Measurements from ENCODE around the gene RAX2. TPM values are rescaled to one million over a fixed set of nuclear protein-coding genes. Genes with fewer than 3 reads are reported as not detected.

The RAX2 gene
- total RNA-seq, 2 experiments from 2014 or later = not detected

DNA sequence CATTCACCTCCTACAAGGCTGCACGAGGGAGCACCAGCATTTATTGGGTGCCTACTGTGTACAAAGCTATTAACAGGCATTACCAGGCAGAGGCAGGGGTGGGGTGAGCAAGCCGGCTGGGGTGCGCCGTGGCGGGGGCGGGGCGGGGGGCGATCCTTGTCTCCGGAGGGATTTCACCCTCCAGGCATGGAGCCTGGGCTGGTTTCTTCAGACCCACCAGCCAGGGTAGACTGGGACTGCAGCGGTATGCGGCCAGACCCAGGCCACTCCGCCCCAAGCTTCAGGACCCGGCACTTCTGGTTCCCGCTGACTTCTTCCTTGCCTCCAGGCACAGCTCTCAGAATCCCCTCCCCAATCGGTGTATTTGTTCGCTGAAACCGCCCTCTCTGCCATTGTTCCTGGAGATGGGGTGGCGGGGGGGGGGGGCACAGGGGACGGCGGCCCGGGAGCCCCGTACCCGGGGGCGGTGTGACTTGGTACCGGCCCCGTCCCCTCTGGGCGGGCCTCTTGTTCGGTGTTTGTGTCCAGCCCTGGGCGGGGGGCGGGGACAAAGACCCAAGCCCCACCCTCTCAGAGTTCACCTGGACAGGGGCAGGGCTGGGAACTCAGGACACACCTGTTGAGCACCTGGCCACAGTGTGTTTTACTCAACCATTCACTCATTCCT is 49.5 kb downstream of the RAX2 start:
- POLR2A ChIA-PET = interaction anchor here (0.8 kb wide), 1 partner anchor 17 kb away, joined by 3 read pairs; no protein-coding TSS in a partner anchor
- no peak overlapping the region for H3K27ac Mint-ChIP-seq

DNA sequence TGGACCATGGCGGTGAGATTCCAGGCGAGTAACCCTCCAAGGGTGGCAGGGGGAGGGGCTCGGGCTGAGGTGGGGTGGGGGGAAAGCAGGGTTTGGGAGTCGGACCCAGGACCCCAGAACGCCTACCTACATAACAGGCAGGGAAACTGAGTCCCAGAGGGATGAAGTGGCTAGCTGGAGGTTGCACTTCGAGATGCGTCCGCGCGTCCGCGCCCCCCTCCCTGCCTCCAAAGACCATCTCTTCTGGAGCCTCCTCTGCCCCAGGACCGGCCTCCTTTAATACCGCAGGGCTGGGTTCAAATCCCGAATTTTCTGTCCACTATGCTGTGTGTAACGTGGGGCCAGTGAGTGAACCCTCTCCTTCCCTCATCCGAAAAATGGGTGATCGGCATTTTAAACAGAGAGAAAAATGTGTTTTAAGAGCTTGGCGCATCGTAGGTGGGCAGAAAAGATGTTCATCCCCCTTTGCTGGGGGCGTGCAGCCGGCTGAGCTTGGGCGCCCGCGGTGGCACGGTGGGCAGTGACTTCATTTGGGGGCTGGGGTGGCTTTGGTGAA is 50.1 kb downstream of the RAX2 start:
- Mint-ChIP-seq H3K27ac (no peak overlapping the region), H3K36me3 (ENCODE audit: low read depth) (no peaks in the 10 kb centered on the region), H3K27me3 (peaks cover 21% of the 10 kb centered on the region), H3K4me1 (peaks cover 3% of the 10 kb centered on the region), H3K4me3 (no peak overlapping the region), H3K9me3 (no peaks in the 10 kb centered on the region)
- POLR2A ChIA-PET = interaction anchor here (0.8 to 1.6 kb wide), 2 partner anchors 14 to 17 kb away, joined by 3 read pairs; partner anchors contain the start of gene TJP3
- no peak for DNase-seq
- CTCF ChIA-PET = interaction anchor here (0.9 to 2.0 kb wide), 2 partner anchors 100 to 418 kb away, joined by 4 to 6 read pairs; no protein-coding TSS in a partner anchor

More for the DNA sequence above, 49.5 kb downstream of the RAX2 start:
- Mint-ChIP-seq H3K9me3 (no peaks in the 10 kb centered on the region), H3K4me3 (no peak overlapping the region), H3K36me3 (ENCODE audit: low read depth) (no peaks in the 10 kb centered on the region), H3K4me1 (peaks cover 3% of the 10 kb centered on the region), H3K27me3 (peaks cover 21% of the 10 kb centered on the region)
- no peak for DNase-seq
- CTCF ChIA-PET = interaction anchor here (2.0 kb wide), 1 partner anchor 100 kb away, joined by 6 read pairs; no protein-coding TSS in a partner anchor

DNA sequence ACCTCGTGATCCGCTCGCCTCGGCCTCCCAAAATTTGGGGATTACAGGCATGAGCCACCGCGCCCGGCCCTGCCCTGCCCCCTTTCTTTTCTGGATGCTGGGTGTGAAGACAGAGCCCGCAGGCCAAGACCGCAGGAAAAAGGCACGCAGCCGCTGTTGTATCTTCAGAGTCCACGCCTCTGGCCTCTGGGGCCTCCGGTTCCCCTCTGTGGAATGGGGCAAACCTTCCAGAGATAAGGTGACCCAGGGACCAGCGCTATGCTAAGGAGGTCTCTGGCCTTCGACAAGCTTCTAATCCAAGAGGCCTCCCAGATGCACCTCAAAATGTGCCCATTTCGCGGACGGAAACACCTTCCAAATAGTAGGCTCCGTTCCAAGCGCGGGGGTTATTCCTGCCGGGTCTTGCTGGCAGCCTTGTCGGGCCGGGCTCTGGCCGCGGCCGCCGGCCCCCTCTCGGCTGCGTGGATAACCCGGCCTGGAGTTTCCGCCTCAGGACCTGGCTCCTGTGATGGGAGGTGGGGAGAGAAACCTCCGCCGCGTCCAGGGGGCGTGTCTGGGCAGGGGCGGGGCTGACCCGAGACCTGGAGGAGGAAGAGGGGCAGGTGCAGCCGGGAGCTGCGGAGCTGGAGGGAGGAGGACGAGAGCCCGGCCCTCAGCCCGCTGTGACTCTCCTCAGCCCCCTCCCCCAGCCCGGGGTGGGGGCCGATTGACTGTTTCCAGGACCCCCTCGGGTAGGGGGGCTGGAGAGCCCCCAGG is 50.7 kb downstream of the RAX2 start:
- H3K27ac Mint-ChIP-seq = no peak overlapping the region
- H3K4me3 Mint-ChIP-seq = peak overlapping the region; percentile 35
- DNase-seq = peak; percentile 84
- H3K9me3 Mint-ChIP-seq = no peaks in the 10 kb centered on the region
- peaks cover 21% of the 10 kb centered on the region for H3K27me3 Mint-ChIP-seq
- CTCF ChIA-PET = interaction anchor here (0.7 to 2.0 kb wide), 4 partner anchors 34 to 419 kb away, joined by 3 to 6 read pairs (median 4); no protein-coding TSS in a partner anchor
- POLR2A ChIA-PET = interaction anchor here (1.6 to 1.7 kb wide), 2 partner anchors 13 to 31 kb away, joined by 3 read pairs; partner anchors contain the start of gene TJP3
- H3K4me1 Mint-ChIP-seq = peaks cover 3% of the 10 kb centered on the region
- H3K36me3 Mint-ChIP-seq (ENCODE audit: low read depth) = no peaks in the 10 kb centered on the region

GRCh38 chr19:3720349-3720917 is 51.6 kb downstream of the RAX2 start:
- peaks cover 3% of the 10 kb centered on the region for H3K4me1 Mint-ChIP-seq
- H3K27ac Mint-ChIP-seq = no peak overlapping the region
- no peak for DNase-seq
- no peaks in the 10 kb centered on the region for H3K36me3 Mint-ChIP-seq (ENCODE audit: low read depth)
- peaks cover 21% of the 10 kb centered on the region for H3K27me3 Mint-ChIP-seq
- CTCF ChIA-PET = interaction anchor here (0.7 to 2.0 kb wide), 4 partner anchors 13 to 130 kb away, joined by 3 to 6 read pairs (median 3); no protein-coding TSS in a partner anchor
- POLR2A ChIA-PET = interaction anchor here (1.6 to 1.7 kb wide), 2 partner anchors 12 to 30 kb away, joined by 3 read pairs; partner anchors contain the start of gene TJP3
- H3K9me3 Mint-ChIP-seq = no peaks in the 10 kb centered on the region
- no peak overlapping the region for H3K4me3 Mint-ChIP-seq

DNA sequence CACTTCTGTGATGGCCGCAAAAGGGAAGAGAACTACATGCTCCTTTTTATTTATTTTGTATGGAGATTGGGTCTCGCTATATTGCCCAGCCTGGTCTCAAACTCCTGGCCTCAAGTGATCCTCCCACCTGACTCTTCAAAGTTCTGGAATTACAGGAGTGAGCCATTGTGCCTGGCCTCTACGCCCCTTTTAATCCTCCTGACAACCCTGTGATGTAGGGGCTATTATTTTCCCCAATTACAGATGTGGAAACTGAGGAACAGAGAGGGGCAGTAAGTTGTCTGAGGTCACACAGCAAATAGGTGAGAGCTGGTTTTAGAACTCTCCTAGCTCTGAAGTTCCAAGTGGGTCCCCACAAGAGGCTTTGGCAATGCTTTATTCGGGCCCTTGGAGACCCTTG is 52.2 kb downstream of the RAX2 start:
- POLR2A ChIA-PET = interaction anchor here (1.7 kb wide), 1 partner anchor 30 kb away, joined by 3 read pairs; no protein-coding TSS in a partner anchor
- H3K36me3 Mint-ChIP-seq (ENCODE audit: low read depth) = no peaks in the 10 kb centered on the region
- H3K27me3 Mint-ChIP-seq = peaks cover 21% of the 10 kb centered on the region
- no peaks in the 10 kb centered on the region for H3K9me3 Mint-ChIP-seq
- CTCF ChIA-PET = interaction anchor here (0.5 to 1.4 kb wide), 2 partner anchors 14 to 802 kb away, joined by 3 read pairs; no protein-coding TSS in a partner anchor
- H3K4me1 Mint-ChIP-seq = peaks cover 3% of the 10 kb centered on the region
- H3K4me3 Mint-ChIP-seq = no peak overlapping the region
- no peak overlapping the region for H3K27ac Mint-ChIP-seq
- no peak for DNase-seq

Other genes starting within 250 kb of the RAX2 start
- 1 to 10 TPM; 4.3 to 6.6 TPM for gene TEKTIP1, start 233.1 kb downstream of the RAX2 start, total RNA-seq
- 10 to 100 TPM; 51.4 to 55.1 TPM for gene MFSD12, start 214.6 kb downstream of the RAX2 start, total RNA-seq
- 10 to 100 TPM; 52.9 to 53.4 TPM for gene HMG20B, start 199.3 kb downstream of the RAX2 start, total RNA-seq
- under 1 TPM; 0.15 to 0.20 TPM for gene GIPC3, start 186.8 kb downstream of the RAX2 start, total RNA-seq
- under 1 TPM; 0.20 to 0.23 TPM for gene TBXA2R, start 165.4 kb downstream of the RAX2 start, total RNA-seq
- gene CACTIN, start 145.4 kb downstream of the RAX2 start, total RNA-seq = 10 to 100 TPM; 20.5 to 21.6 TPM
- gene PIP5K1C, start 71.8 kb downstream of the RAX2 start, total RNA-seq = 10 to 100 TPM; 18.3 to 19.6 TPM
- 1 to 10 TPM; 1.4 to 1.7 TPM for gene TJP3, start 63.8 kb downstream of the RAX2 start, total RNA-seq
- gene APBA3, start 10.5 kb downstream of the RAX2 start, total RNA-seq = 10 to 100 TPM; 55.8 to 64.7 TPM
- 10 to 100 TPM; 71.5 to 75.8 TPM for gene MRPL54, start 9.5 kb downstream of the RAX2 start, total RNA-seq
- 10 to 100 TPM; 13.9 to 15.9 TPM for gene MATK, start 14.2 kb upstream of the RAX2 start, total RNA-seq
- gene ZFR2, start 96.8 kb upstream of the RAX2 start, total RNA-seq = under 1 TPM; 0.28 to 0.35 TPM
- not detected for gene ATCAY, start 108.5 kb upstream of the RAX2 start, total RNA-seq
- gene NMRK2, start 160.8 kb upstream of the RAX2 start, total RNA-seq = not detected
- 10 to 100 TPM; 41.3 to 42.7 TPM for gene DAPK3, start 198.9 kb upstream of the RAX2 start, total RNA-seq
- gene EEF2, start 213.2 kb upstream of the RAX2 start, total RNA-seq = 1,000 to 10,000 TPM; 1,543 to 1,592 TPM
- gene PIAS4, start 235.5 kb upstream of the RAX2 start, total RNA-seq = 10 to 100 TPM; 28.6 to 33.2 TPM

Data from activated CD4-positive, alpha-beta memory T cell treated with anti-CD3 and anti-CD28 coated beads, Interleukin-2, amount 10 ng/mL, durations not matched to agents 7 days and 5 days (primary cell).